K562 (cell line): Measurements from ENCODE around the gene PHLDB2. TPM values are rescaled to one million over a fixed set of nuclear protein-coding genes. Genes with fewer than 3 reads are reported as not detected.

Source experiments
- ATAC-seq: fragments of 200-7000 bp; cut with Tn5 transposase; 3 replicates; pipeline ENCODE4 v1.9.1; 2020; ENCODE audit warnings: moderate library complexity
- BruUV-seq: library from RNA; stranded (reverse); fragments of 400-500 nt; replicated peaks from 2 replicates; lab custom pipeline; 2021; lab: Mats Ljungman, UMichigan
- CTCF ChIA-PET: fragments of 300-600 bp; formaldehyde crosslinking; extraction: SDS; loops from one replicate; lab custom pipeline; 2021; ENCODE audit warnings: low intra/inter-chr PET ratio; lab: Yijun Ruan, JAX
- POLR2A ChIA-PET: fragments of 300-600, 350-650 bp; sonication (Branson Sonifier 250); formaldehyde crosslinking; extraction: SDS; loops from one replicate; lab custom pipeline; 2021; ENCODE audit warnings: antibody characterized with exemption, inconsistent platforms; lab: Yijun Ruan, JAX
- DNase-seq, 4 experiments: peaks; one replicate each; pipeline versions ENCODE4 v3.0.0 to v3.0.0-alpha.2; 2011 to 2018; ENCODE audit warnings: low spot score in 3 of 4, mixed read lengths in 3 of 4; ENCODE audit errors: extremely low read depth in 1 of 4
- FAIRE-seq: peaks from 2 replicates; lab custom pipeline; 2011; peaks lifted over from hg19 to GRCh38; lab: Jason Lieb, UNC
- H2AFZ ChIP-seq: 2 replicates; pipeline ENCODE4 v1.6.0; 2011; ENCODE audit warnings: low read depth, low read length, control low read depth, inconsistent platforms
- H3K27ac ChIP-seq: fragments of 200-600 bp; 3 replicates; pipeline ENCODE4 v1.8.0; 2011; ENCODE audit warnings: low read depth, mild to moderate bottlenecking, control low read depth, inconsistent platforms, low read length, moderate library complexity, mixed read lengths; ENCODE audit errors: extremely low read depth
- H3K27me3 ChIP-seq, 2 experiments: fragments of 300-600 bp in 1 of 2; 2 replicates in 1 of 2; 3 replicates in 1 of 2; pipeline versions ENCODE4 v1.6.0 to v1.8.0; 2011; ENCODE audit warnings: inconsistent platforms in 2 of 2, low read length in 2 of 2, mild to moderate bottlenecking in 1 of 2, mixed read lengths in 1 of 2, moderate library complexity in 1 of 2; ENCODE audit not compliant: control insufficient read depth in 2 of 2, insufficient read depth in 2 of 2
- H3K36me3 ChIP-seq: fragments of 300-600 bp; 3 replicates; pipeline ENCODE4 v1.8.0; 2011; ENCODE audit warnings: mild to moderate bottlenecking, low read length, inconsistent platforms; ENCODE audit not compliant: control insufficient read depth, insufficient read depth
- H3K4me1 ChIP-seq, 2 experiments: fragments of 200-600 bp in 1 of 2; replicated peaks in 1 of 2; 2 replicates in 1 of 2; 3 replicates in 1 of 2; pipeline versions ENCODE4 v1.5.1 to v1.8.0; 2011; ENCODE audit warnings: inconsistent platforms in 2 of 2, low read length in 2 of 2, mild to moderate bottlenecking in 1 of 2, mixed read lengths in 1 of 2, moderate library complexity in 1 of 2; ENCODE audit not compliant: control insufficient read depth in 2 of 2, insufficient read depth in 2 of 2
- H3K4me2 ChIP-seq: 2 replicates; pipeline ENCODE4 v1.6.1; 2011; ENCODE audit warnings: low read length, control low read depth, inconsistent platforms, mixed read lengths; ENCODE audit not compliant: insufficient read depth
- H3K4me3 ChIP-seq: fragments of 200-600 bp; sonication (generic), shearing (Covaris generic); 2 replicates; pipeline ENCODE4 v1.5.1; 2016; ENCODE audit warnings: control low read depth, inconsistent platforms
- H3K79me2 ChIP-seq: fragments of 200-600 bp; 3 replicates; pipeline ENCODE4 v1.8.0; 2011; ENCODE audit warnings: low read length, inconsistent platforms; ENCODE audit not compliant: control insufficient read depth, insufficient read depth
- H3K9ac ChIP-seq, 2 experiments: 2 replicates each; pipeline versions ENCODE4 v1.6.0 to v1.6.1; 2011; ENCODE audit warnings: low read depth in 2 of 2, low read length in 2 of 2, control low read depth in 1 of 2, inconsistent platforms in 1 of 2, mild to moderate bottlenecking in 1 of 2, mixed read lengths in 1 of 2; ENCODE audit not compliant: insufficient read depth in 1 of 2
- H3K9me1 ChIP-seq: one replicate; pipeline ENCODE4 v1.6.0; 2011; ENCODE audit warnings: inconsistent platforms, mild to moderate bottlenecking, low read length, moderate library complexity; ENCODE audit not compliant: control insufficient read depth, insufficient read depth
- H3K9me3 ChIP-seq: replicated peaks from 2 replicates; pipeline ENCODE4 v1.5.1; 2011; ENCODE audit warnings: low read depth, low read length, inconsistent platforms; ENCODE audit not compliant: control insufficient read depth, insufficient read depth
- H4K20me1 ChIP-seq: replicated peaks from 2 replicates; pipeline ENCODE4 v1.6.1; 2011; ENCODE audit warnings: low read length, inconsistent platforms, mixed read lengths; ENCODE audit not compliant: control insufficient read depth, insufficient read depth
- CHCHD3 ChIP-seq: fragments of 250-450 bp; sonication (Bioruptor Pico); IDR thresholded peaks from 2 replicates; pipeline ENCODE4 v2.1.2; 2022; ENCODE audit warnings: mild to moderate bottlenecking
- FOXJ2 ChIP-seq: fragments of 200-800 bp; sonication (Bioruptor generic); IDR thresholded peaks from 2 replicates; pipeline ENCODE4 v1.6.1; 2016; ENCODE audit warnings: missing genetic modification characterization, missing compliant biosample characterization
- HDAC2 ChIP-seq: fragments of 450-650 bp; IDR thresholded peaks from 2 replicates; pipeline ENCODE4 v1.6.1; 2016; ENCODE audit warnings: mild to moderate bottlenecking
- HSF4 ChIP-seq: fragments of 250-450 bp; sonication (Bioruptor Pico); IDR thresholded peaks from 2 replicates; pipeline ENCODE4 v2.1.2; 2022; ENCODE audit warnings: mild to moderate bottlenecking, moderate library complexity, borderline replicate concordance
- KLF10 ChIP-seq: fragments of 250-450 bp; sonication (Bioruptor Pico); IDR thresholded peaks from 2 replicates; pipeline ENCODE4 v1.6.1; 2021; ENCODE audit warnings: matching md5 sums
- NEUROD1 ChIP-seq: fragments of 150-350 bp; IDR thresholded peaks from 2 replicates; pipeline ENCODE4 v1.6.1; 2014; ENCODE audit warnings: borderline replicate concordance, low read length, low read depth; ENCODE audit not compliant: partially characterized antibody
- NFXL1 ChIP-seq: fragments of 450-650 bp; formaldehyde crosslinking; IDR thresholded peaks from 2 replicates; pipeline ENCODE4 v1.4.0; 2021; ENCODE audit warnings: mild to moderate bottlenecking
- PHB2 ChIP-seq: fragments of 450-650 bp; IDR thresholded peaks from 2 replicates; pipeline ENCODE4 v1.6.1; 2017; ENCODE audit warnings: low read depth
- ZFPM2 ChIP-seq: fragments of 250-450 bp; sonication (Bioruptor Pico); IDR thresholded peaks from 2 replicates; pipeline ENCODE4 v1.5.1; 2022; ENCODE audit warnings: mild to moderate bottlenecking
- ZNF41 ChIP-seq: fragments of 250-450 bp; sonication (Bioruptor Pico); conservative IDR thresholded peaks from 2 replicates; pipeline ENCODE4 v1.4.0; 2020; ENCODE audit warnings: mild to moderate bottlenecking
- WGBS: fragments of 100-300 bp; shearing (Covaris generic); methylation state at CpG from one replicate; pipeline ENCODE4 v1.1.6; 2016; ENCODE audit warnings: low coverage, mixed read lengths; ENCODE audit not compliant: insufficient coverage; ENCODE audit errors: missing lambda C conversion rate; 5-methylcytosine and 5-hydroxymethylcytosine counted together
- in situ Hi-C: fragments of 300-500 bp; cut with MboI; formaldehyde crosslinking; loops from 4 replicates; pipeline ENCODE4 v1.15.0; 2018; ENCODE audit warnings: inconsistent platforms, mixed read lengths
- intact Hi-C: fragments of 100-400 bp; cut with micrococcal nuclease; formaldehyde crosslinking; loops from 2 replicates; pipeline ENCODE4 v1.14.2; 2022
- polyA plus RNA-seq, 8 experiments: library from polyadenylated mRNA; depleted of rRNA in 4 of 8; stranded (reverse) in 5 of 8; unstranded in 3 of 8; fragments of >200 nt; fragmentation: Nextera tagmentation in 2 of 8; fragmentation: Illumina TruSeq in 1 of 8; extraction: Ambion mirVana in 2 of 8; extraction: Trizol in 1 of 8; gene quantifications; 2 replicates each; pipeline versions ENCODE4 v1.2.1 to v1.2.3, GENCODE V29; 2011 to 2014; ENCODE audit warnings: inconsistent platforms in 1 of 8, missing spikeins in 1 of 8
- total RNA-seq, 7 experiments: library from RNA; depleted of rRNA in 6 of 7; stranded (reverse); fragments of >200 nt in 6 of 7; fragmentation: Illumina TruSeq in 2 of 7; extraction: Trizol in 2 of 7; gene quantifications; 2 replicates each; pipeline versions ENCODE4 v1.2.1 to v1.2.3, GENCODE V29; 2011 to 2021; ENCODE audit warnings: low replicate concordance in 1 of 7
- TF ChIP-seq, protein P1 (sequence below): fragments of 450-650 bp; formaldehyde crosslinking; IDR thresholded peaks from 2 replicates; pipeline ENCODE4 v1.4.0; 2020; ENCODE audit warnings: mild to moderate bottlenecking
- TF ChIP-seq, protein P2 (sequence below): sonication (generic); formaldehyde crosslinking; IDR thresholded peaks from 2 replicates; pipeline ENCODE4 v1.8.0; 2022; ENCODE audit warnings: missing genetic modification reagents, mild to moderate bottlenecking, borderline replicate concordance
- TF ChIP-seq, protein P3 (sequence below): fragments of 250-450 bp; sonication (Bioruptor Pico); IDR thresholded peaks from 2 replicates; pipeline ENCODE4 v1.6.1; 2021; ENCODE audit warnings: mild to moderate bottlenecking

Gene PHLDB2
- total and polyA plus RNA-seq, 9 of the 15 experiments (the other 6 are each of a cell fraction or from before 2014, with no cell fraction given) = 0.04 TPM; not detected in 8

DNA sequence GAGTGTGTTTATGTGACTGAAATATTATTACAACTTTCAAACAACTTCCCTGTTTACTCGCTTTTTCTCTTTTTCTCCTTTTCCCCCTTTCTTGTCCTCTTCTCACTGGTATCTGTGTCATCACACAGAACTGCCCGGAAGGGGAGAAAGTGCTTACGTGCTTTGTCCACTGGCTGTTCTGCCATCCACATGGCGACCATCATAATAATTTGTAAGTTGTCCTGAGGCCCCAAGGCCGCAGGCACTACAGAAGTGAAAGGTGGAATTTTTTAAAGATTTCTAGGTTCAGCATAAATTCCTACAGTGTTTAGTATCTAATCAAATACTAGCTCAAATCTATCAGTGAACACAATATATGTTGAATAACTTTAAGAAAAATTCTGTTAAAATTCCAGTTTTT, 93.0 kb downstream of the PHLDB2 start:
- Histone ChIP-seq H3K9ac (no peak overlapping the region), H3K9me1 (no peaks in the 10 kb centered on the region), H3K79me2 (no peaks in the 10 kb centered on the region), H3K27me3 (peaks cover 0 to 6% of the 10 kb centered on the region in 2 experiments; a peak in 1 of 5 replicates), H3K4me1 (no peaks in the 10 kb centered on the region), H3K36me3 (no peaks in the 10 kb centered on the region), H2AFZ (no peak overlapping the region), H3K27ac (no peak overlapping the region), H3K4me2 (no peak overlapping the region), H3K9me3 (no peaks in the 10 kb centered on the region), H4K20me1 (no peaks in the 10 kb centered on the region), H3K4me3 (no peak overlapping the region)
- ATAC-seq (no peak), FAIRE-seq (no peak), DNase-seq (no peak)
- TF ChIP-seq NEUROD1 (no peak), KLF10 (CRISPR knock-in tag) (no peak), FOXJ2 (no peak), NFXL1 (CRISPR knock-in tag) (no peak)
- CTCF ChIA-PET = no interaction called here
- POLR2A ChIA-PET = no interaction called here
- no TSS peak for BruUV-seq
- 0% methylated on average over 3 of the region's 5 CpGs for WGBS
- in situ Hi-C loops (no loop called here), intact Hi-C loops (no loop called here)

DNA sequence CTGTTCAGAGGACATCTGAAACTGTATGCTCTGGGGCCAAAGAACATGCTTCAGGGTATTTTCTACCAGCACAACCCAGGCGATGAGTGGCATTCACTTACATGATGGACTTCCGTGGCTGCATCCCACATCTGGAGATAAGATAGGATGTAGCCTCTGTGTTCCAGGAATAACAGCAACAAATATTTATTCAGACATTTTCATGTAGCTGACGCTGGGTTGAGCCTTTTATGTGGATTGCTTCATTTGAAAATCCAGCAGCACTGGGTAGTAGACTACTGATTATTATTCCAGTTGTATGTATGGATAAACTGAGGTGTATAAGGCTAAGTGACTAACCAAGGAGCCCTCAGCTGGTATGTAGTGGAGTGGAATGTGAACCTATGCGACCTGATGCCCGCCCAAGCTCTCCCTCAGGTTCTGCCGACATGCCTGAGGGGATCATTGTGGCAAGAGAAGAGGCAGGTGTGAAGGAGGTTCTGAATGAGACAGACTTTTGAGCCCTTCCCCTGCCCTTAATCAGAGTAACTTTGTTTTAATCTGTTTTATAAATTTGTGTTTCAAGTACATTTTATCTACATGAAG, 93.9 kb downstream of the PHLDB2 start:
- no peak for TF ChIP-seq HDAC2
- no peak for TF ChIP-seq ZNF41 (CRISPR knock-in tag)
- no peak for TF ChIP-seq CHCHD3 (CRISPR knock-in tag)
- TF ChIP-seq HSF4 = no peak
- TF ChIP-seq ZFPM2 = no peak
- TF ChIP-seq, protein P1, sequence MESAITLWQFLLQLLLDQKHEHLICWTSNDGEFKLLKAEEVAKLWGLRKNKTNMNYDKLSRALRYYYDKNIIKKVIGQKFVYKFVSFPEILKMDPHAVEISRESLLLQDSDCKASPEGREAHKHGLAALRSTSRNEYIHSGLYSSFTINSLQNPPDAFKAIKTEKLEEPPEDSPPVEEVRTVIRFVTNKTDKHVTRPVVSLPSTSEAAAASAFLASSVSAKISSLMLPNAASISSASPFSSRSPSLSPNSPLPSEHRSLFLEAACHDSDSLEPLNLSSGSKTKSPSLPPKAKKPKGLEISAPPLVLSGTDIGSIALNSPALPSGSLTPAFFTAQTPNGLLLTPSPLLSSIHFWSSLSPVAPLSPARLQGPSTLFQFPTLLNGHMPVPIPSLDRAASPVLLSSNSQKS (CRISPR knock-in tag) = no peak
- no peak for TF ChIP-seq PHB2
- TF ChIP-seq, protein P2, sequence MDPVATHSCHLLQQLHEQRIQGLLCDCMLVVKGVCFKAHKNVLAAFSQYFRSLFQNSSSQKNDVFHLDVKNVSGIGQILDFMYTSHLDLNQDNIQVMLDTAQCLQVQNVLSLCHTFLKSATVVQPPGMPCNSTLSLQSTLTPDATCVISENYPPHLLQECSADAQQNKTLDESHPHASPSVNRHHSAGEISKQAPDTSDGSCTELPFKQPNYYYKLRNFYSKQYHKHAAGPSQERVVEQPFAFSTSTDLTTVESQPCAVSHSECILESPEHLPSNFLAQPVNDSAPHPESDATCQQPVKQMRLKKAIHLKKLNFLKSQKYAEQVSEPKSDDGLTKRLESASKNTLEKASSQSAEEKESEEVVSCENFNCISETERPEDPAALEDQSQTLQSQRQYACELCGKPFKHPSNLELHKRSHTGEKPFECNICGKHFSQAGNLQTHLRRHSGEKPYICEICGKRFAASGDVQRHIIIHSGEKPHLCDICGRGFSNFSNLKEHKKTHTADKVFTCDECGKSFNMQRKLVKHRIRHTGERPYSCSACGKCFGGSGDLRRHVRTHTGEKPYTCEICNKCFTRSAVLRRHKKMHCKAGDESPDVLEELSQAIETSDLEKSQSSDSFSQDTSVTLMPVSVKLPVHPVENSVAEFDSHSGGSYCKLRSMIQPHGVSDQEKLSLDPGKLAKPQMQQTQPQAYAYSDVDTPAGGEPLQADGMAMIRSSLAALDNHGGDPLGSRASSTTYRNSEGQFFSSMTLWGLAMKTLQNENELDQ = no peak
- TF ChIP-seq, protein P3, sequence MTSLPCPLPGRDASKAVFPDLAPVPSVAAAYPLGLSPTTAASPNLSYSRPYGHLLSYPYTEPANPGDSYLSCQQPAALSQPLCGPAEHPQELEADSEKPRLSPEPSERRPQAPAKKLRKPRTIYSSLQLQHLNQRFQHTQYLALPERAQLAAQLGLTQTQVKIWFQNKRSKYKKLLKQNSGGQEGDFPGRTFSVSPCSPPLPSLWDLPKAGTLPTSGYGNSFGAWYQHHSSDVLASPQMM (CRISPR knock-in tag) = no peak
- TF ChIP-seq, all 486 proteins: peak for 0
- no peaks in the 10 kb centered on the region for H3K9me1 ChIP-seq
- CTCF ChIA-PET = no interaction called here
- DNase-seq = no peak
- no peak overlapping the region for H3K27ac ChIP-seq
- H3K4me3 ChIP-seq = no peak overlapping the region
- no peak overlapping the region for H2AFZ ChIP-seq
- POLR2A ChIA-PET = no interaction called here
- in situ Hi-C loops = no loop called here
- H3K4me2 ChIP-seq = no peak overlapping the region
- 3% methylated on average over 6 of the region's 6 CpGs for WGBS
- H4K20me1 ChIP-seq = no peaks in the 10 kb centered on the region
- no peaks in the 10 kb centered on the region for H3K9me3 ChIP-seq
- H3K36me3 ChIP-seq = no peaks in the 10 kb centered on the region
- ATAC-seq = no peak
- no peaks in the 10 kb centered on the region for H3K79me2 ChIP-seq
- BruUV-seq = no TSS peak
- intact Hi-C loops = no loop called here
- no peak overlapping the region for H3K9ac ChIP-seq
- H3K4me1 ChIP-seq = no peaks in the 10 kb centered on the region
- H3K27me3 ChIP-seq = peaks cover 0 to 6% of the 10 kb centered on the region in 2 experiments; a peak in 1 of 5 replicates
- FAIRE-seq = no peak
